NK-92 (cell line): ENCODE data around the gene DLG4.
"Not testable (repeated sequence)": the region's sequence is repeated elsewhere in the genome, so short reads cannot be mapped to it uniquely, and the experiment has no call there.

Source experiments
- DNase-seq: peaks from one replicate; lab custom pipeline; 2025; ENCODE audit not compliant: unreplicated experiment; lab: John Stamatoyannopoulos, UW

DLG4 gene

GRCh38 chr17:7190276-7190917, 29.2 kb downstream of the DLG4 start:
- DNase-seq, result no peak

GRCh38 chr17:7186241-7186640, 33.4 kb downstream of the DLG4 start:
- no peak for DNase-seq

GRCh38 chr17:7184647-7185046, 35.0 kb downstream of the DLG4 start:
- no peak for DNase-seq

- DNase-seq, result no peak
Measured at GRCh38 chr17:7184091-7184488, 35.5 kb downstream of the DLG4 start.

GRCh38 chr17:7183433-7184090, 36.1 kb downstream of the DLG4 start:
- DNase-seq, result no peak

- not testable (repeated sequence) for DNase-seq
Measured at GRCh38 chr17:7182101-7182500, 37.5 kb downstream of the DLG4 start.

- no peak for DNase-seq
Measured at GRCh38 chr17:7179317-7180254, 40.0 kb downstream of the DLG4 start, which contains the start of gene ASGR1. Gene ASGR1, minus strand, starts transcription at chr17:7179370. Its CDS starts 807 bp downstream, at chr17:7178563.

- DNase-seq, result no peak
Measured at GRCh38 chr17:7178973-7179316, 40.7 kb downstream of the DLG4 start.

- DNase-seq, result no peak
Measured at GRCh38 chr17:7177954-7178477, 41.6 kb downstream of the DLG4 start.

GRCh38 chr17:7177191-7177953, 42.3 kb downstream of the DLG4 start:
- no peak for DNase-seq

GRCh38 chr17:7176841-7177190, 42.8 kb downstream of the DLG4 start:
- no peak for DNase-seq

GRCh38 chr17:7176107-7176840, 43.4 kb downstream of the DLG4 start:
- DNase-seq, result no peak

- DNase-seq, result no peak
Measured at GRCh38 chr17:7175330-7175733, 44.3 kb downstream of the DLG4 start.

- DNase-seq, result no peak
Measured at GRCh38 chr17:7174603-7175326, 44.9 kb downstream of the DLG4 start.

- DNase-seq, result no peak
Measured at GRCh38 chr17:7173687-7174602, 45.7 kb downstream of the DLG4 start.

- DNase-seq, result not testable (repeated sequence)
Measured at GRCh38 chr17:7172522-7173191, 47.0 kb downstream of the DLG4 start.

- DNase-seq, result not testable (repeated sequence)
Measured at GRCh38 chr17:7169565-7169908, 50.1 kb downstream of the DLG4 start.
